Measurements from ENCODE around the gene TNNI3K.

The TNNI3K gene

GRCh38 chr1:74586253-74586897 lies 351.2 kb downstream of the TNNI3K start:
- no peak for DNase-seq

- no peak for DNase-seq
Observed at GRCh38 chr1:74587888-74588287, 352.7 kb downstream of the TNNI3K start.

- no peak for DNase-seq
Observed at GRCh38 chr1:74590288-74590687, 355.1 kb downstream of the TNNI3K start.

GRCh38 chr1:74591949-74592348 lies 356.8 kb downstream of the TNNI3K start:
- DNase-seq: no peak

- DNase-seq: no peak
Observed at GRCh38 chr1:74592580-74593355, 357.6 kb downstream of the TNNI3K start.
